DOHH2 (cell line): ENCODE data around the gene GCSAML.

ENCODE experiments used
- H3F3A ChIP-seq: fragments of 200-600 bp; sonication (generic), shearing (Covaris generic); 2 replicates; pipeline ENCODE4 v1.6.0; 2016; ENCODE audit warnings: antibody characterized with exemption, mild to moderate bottlenecking; ENCODE audit not compliant: control insufficient read depth, insufficient read depth
- H3K27ac ChIP-seq: fragments of 200-600 bp; sonication (generic); 2 replicates; pipeline ENCODE4 v1.5.1; 2014; ENCODE audit warnings: low read depth, mild to moderate bottlenecking, low read length, moderate library complexity
- H3K27me3 ChIP-seq: fragments of 200-600 bp; sonication (generic); 2 replicates; pipeline ENCODE4 v1.6.1; 2014; ENCODE audit warnings: mild to moderate bottlenecking, low read length, mixed read lengths; ENCODE audit not compliant: control insufficient read depth
- H3K36me3 ChIP-seq: fragments of 200-600 bp; sonication (generic); 2 replicates; pipeline ENCODE4 v1.6.1; 2014; ENCODE audit warnings: mild to moderate bottlenecking, low read length, moderate library complexity, mixed read lengths; ENCODE audit not compliant: control insufficient read depth
- H3K4me1 ChIP-seq: fragments of 200-600 bp; sonication (generic); 2 replicates; pipeline ENCODE4 v1.6.1; 2014; ENCODE audit warnings: mild to moderate bottlenecking, low read length, mixed read lengths; ENCODE audit not compliant: control insufficient read depth
- H3K4me2 ChIP-seq: fragments of 200-600 bp; sonication (generic); 2 replicates; pipeline ENCODE4 v1.6.0; 2014; ENCODE audit warnings: mild to moderate bottlenecking, low read length, moderate library complexity
- H3K4me3 ChIP-seq: fragments of 200-600 bp; sonication (generic); 2 replicates; pipeline ENCODE4 v1.5.1; 2014; ENCODE audit warnings: mild to moderate bottlenecking, low read length, mixed read lengths
- H3K79me2 ChIP-seq: fragments of 200-600 bp; sonication (generic); 2 replicates; pipeline ENCODE4 v1.6.1; 2014; ENCODE audit warnings: mild to moderate bottlenecking, low read length, mixed read lengths; ENCODE audit not compliant: control insufficient read depth
- H3K9me2 ChIP-seq: fragments of 200-600 bp; sonication (generic); replicated peaks from 2 replicates; pipeline ENCODE4 v1.6.1; 2014; ENCODE audit warnings: mild to moderate bottlenecking, low read length, mixed read lengths; ENCODE audit not compliant: control insufficient read depth
- H3K9me3 ChIP-seq: fragments of 200-600 bp; sonication (generic); 2 replicates; pipeline ENCODE4 v1.6.1; 2014; ENCODE audit warnings: antibody characterized with exemption, low read length, mixed read lengths; ENCODE audit not compliant: control insufficient read depth, insufficient read depth
- H4K20me1 ChIP-seq: fragments of 200-600 bp; sonication (generic); 2 replicates; pipeline ENCODE4 v1.6.0; 2014; ENCODE audit warnings: low read depth, mild to moderate bottlenecking, antibody characterized with exemption, low read length, moderate library complexity; ENCODE audit not compliant: control insufficient read depth, insufficient read depth
- EZH2phosphoT487 ChIP-seq: fragments of 200-600 bp; sonication (generic); IDR thresholded peaks from 2 replicates; pipeline ENCODE4 v1.6.1; 2017; ENCODE audit warnings: borderline replicate concordance, mild to moderate bottlenecking, antibody characterized with exemption, low read length, moderate library complexity, mixed read lengths
- TF ChIP-seq, protein P1 (sequence below): fragments of 200-600 bp; sonication (generic); IDR thresholded peaks from one replicate; pipeline ENCODE4 v1.5.1; 2014; ENCODE audit warnings: antibody characterized with exemption, mild to moderate bottlenecking, low read depth, low read length; ENCODE audit not compliant: poor library complexity, severe bottlenecking

The GCSAML gene

DNA sequence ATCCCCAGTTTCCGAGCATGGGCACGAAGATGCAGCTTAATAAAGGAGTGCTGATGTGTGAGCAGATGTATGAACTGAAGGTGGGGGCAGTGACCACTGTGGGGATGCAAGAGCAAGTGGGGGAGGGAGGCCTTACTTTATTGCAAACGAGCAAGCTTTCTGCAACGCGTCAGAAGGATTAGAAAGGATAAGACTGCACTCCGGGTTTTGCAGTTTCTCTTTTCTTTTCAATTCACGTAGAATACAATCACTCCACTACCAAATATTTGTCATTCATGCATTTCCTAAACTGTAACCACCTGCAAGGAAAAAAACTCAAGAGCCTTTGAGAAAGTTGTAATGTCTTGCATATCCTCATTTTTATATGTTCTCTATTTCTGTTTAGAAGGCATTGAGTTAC is 8.4 kb upstream of the GCSAML start:
- Histone ChIP-seq H3K27me3 (peaks cover 3% of the 10 kb centered on the region; the same call in 1 of the 2 replicates), H3K36me3 (no peaks in the 10 kb centered on the region), H3K4me2 (no peak overlapping the region), H3K4me1 (no peaks in the 10 kb centered on the region), H3K9me3 (no peaks in the 10 kb centered on the region), H3K4me3 (no peak overlapping the region), H4K20me1 (no peaks in the 10 kb centered on the region), H3K79me2 (no peaks in the 10 kb centered on the region), H3K27ac (no peak overlapping the region), H3F3A (no peaks in the 10 kb centered on the region), H3K9me2 (no peaks in the 10 kb centered on the region)
- TF ChIP-seq, protein P1, sequence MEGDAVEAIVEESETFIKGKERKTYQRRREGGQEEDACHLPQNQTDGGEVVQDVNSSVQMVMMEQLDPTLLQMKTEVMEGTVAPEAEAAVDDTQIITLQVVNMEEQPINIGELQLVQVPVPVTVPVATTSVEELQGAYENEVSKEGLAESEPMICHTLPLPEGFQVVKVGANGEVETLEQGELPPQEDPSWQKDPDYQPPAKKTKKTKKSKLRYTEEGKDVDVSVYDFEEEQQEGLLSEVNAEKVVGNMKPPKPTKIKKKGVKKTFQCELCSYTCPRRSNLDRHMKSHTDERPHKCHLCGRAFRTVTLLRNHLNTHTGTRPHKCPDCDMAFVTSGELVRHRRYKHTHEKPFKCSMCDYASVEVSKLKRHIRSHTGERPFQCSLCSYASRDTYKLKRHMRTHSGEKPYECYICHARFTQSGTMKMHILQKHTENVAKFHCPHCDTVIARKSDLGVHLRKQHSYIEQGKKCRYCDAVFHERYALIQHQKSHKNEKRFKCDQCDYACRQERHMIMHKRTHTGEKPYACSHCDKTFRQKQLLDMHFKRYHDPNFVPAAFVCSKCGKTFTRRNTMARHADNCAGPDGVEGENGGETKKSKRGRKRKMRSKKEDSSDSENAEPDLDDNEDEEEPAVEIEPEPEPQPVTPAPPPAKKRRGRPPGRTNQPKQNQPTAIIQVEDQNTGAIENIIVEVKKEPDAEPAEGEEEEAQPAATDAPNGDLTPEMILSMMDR = no peak
- TF ChIP-seq EZH2phosphoT487 = no peak

DNA sequence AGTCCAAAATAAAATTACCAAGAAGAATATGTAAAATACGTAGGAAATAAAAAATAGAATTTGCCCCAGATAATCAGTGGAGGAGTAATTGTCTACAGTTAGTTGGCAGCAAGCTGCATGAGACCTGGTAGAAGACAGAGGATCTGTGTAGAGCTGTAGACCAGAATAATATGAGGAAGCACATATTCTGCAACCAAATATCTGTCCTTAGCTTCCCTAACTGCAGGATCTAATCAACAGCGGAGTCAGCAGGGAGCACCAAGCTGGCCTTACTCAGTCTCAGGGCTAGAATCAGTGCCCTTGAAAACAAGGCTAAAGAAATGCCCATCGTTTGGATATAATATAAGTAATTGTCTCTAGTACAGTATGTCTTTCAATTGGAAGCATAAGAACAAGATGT is 6.1 kb upstream of the GCSAML start:
- Histone ChIP-seq H3K27me3 (peaks cover 3% of the 10 kb centered on the region; the same call in 1 of the 2 replicates), H3K9me2 (no peaks in the 10 kb centered on the region), H3K79me2 (no peaks in the 10 kb centered on the region), H3F3A (no peaks in the 10 kb centered on the region), H3K4me3 (no peak overlapping the region), H3K9me3 (no peaks in the 10 kb centered on the region), H4K20me1 (no peaks in the 10 kb centered on the region), H3K27ac (no peak overlapping the region), H3K36me3 (no peaks in the 10 kb centered on the region), H3K4me1 (no peaks in the 10 kb centered on the region), H3K4me2 (no peak overlapping the region)
- TF ChIP-seq, protein P1 = no peak
- no peak for TF ChIP-seq EZH2phosphoT487

DNA sequence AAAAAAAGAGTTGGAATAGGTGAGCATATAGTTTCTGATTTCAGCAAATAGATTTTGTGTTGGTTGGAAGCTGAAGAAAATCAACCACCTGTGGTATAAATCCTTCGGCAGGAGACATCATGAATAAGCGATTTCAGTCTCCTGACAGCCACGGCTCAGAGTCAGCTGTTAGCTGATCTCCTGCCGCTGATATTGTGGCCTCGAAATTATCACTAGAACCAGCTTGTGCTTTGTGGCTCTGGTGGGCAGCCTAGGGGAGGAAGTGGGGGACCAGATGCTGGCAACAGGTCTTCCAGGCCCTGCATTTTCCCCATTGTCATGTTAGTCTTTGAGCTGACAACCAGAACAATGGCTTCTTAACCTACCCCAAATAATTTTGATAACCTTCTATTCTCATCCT is 842 bp upstream of the GCSAML start:
- no peak overlapping the region for H3K27ac ChIP-seq
- no peaks in the 10 kb centered on the region for H3K36me3 ChIP-seq
- no peaks in the 10 kb centered on the region for H3K9me3 ChIP-seq
- no peaks in the 10 kb centered on the region for H3K27me3 ChIP-seq
- no peaks in the 10 kb centered on the region for H3K4me1 ChIP-seq
- H3K4me3 ChIP-seq = no peak overlapping the region
- H3F3A ChIP-seq = no peaks in the 10 kb centered on the region
- H3K9me2 ChIP-seq = no peaks in the 10 kb centered on the region
- no peaks in the 10 kb centered on the region for H3K79me2 ChIP-seq
- H3K4me2 ChIP-seq = no peak overlapping the region
- no peaks in the 10 kb centered on the region for H4K20me1 ChIP-seq
- TF ChIP-seq EZH2phosphoT487 = no peak
- TF ChIP-seq, protein P1 = no peak

GRCh38 chr1:247551721-247552120 is 2.8 kb downstream of the GCSAML start:
- TF ChIP-seq, protein P1 = no peak
- no peak for TF ChIP-seq EZH2phosphoT487
- H3K4me3 ChIP-seq = no peak overlapping the region
- H3K27ac ChIP-seq = no peak overlapping the region
- H3F3A ChIP-seq = no peaks in the 10 kb centered on the region
- no peaks in the 10 kb centered on the region for H3K4me1 ChIP-seq
- H3K79me2 ChIP-seq = no peaks in the 10 kb centered on the region
- no peaks in the 10 kb centered on the region for H3K36me3 ChIP-seq
- no peak overlapping the region for H3K4me2 ChIP-seq
- no peaks in the 10 kb centered on the region for H4K20me1 ChIP-seq
- H3K9me3 ChIP-seq = no peaks in the 10 kb centered on the region
- no peaks in the 10 kb centered on the region for H3K9me2 ChIP-seq
- H3K27me3 ChIP-seq = no peaks in the 10 kb centered on the region
